Activated CD4-positive, alpha-beta T cell treated with anti-CD3 and anti-CD28 coated beads, Interleukin-2, amount 10 ng/mL, durations not matched to agents 24 days and 14 days (primary cell): ENCODE results near the gene BPIFB6. TPM values are rescaled to one million over a fixed set of nuclear protein-coding genes. Genes with fewer than 3 reads are reported as not detected.

Experiments used
- total RNA-seq: library from RNA; stranded (reverse); gene quantifications from 2 replicates; pipeline ENCODE4 v1.2.3, GENCODE V29; 2022

Gene BPIFB6
- total RNA-seq, 1 donor from 2014 or later = not detected

Other genes starting within 250 kb of the BPIFB6 start
- gene MAPRE1, start 211.7 kb upstream of the BPIFB6 start, total RNA-seq = 148 TPM in 2 replicates
- gene EFCAB8, start 172.7 kb upstream of the BPIFB6 start, total RNA-seq = 0.33 and 0.54 TPM in 2 replicates
- not detected in 2 replicates for gene SUN5, start 27.2 kb upstream of the BPIFB6 start, total RNA-seq
- not detected in 2 replicates for gene BPIFB2, start 23.9 kb upstream of the BPIFB6 start, total RNA-seq
- gene BPIFB3, start 22.3 kb downstream of the BPIFB6 start, total RNA-seq = not detected in 2 replicates
- not detected in 2 replicates for gene BPIFB4, start 48.0 kb downstream of the BPIFB6 start, total RNA-seq
- gene BPIFA2, start 136.5 kb downstream of the BPIFB6 start, total RNA-seq = not detected in 2 replicates
- gene BPIFA3, start 185.7 kb downstream of the BPIFB6 start, total RNA-seq = not detected in 2 replicates
- gene BPIFA1, start 204.3 kb downstream of the BPIFB6 start, total RNA-seq = not detected in 2 replicates